ENCODE measurements around the gene LGALS14.

- TF ChIP-seq SP1 (IDR thresholded peaks at IDR 0.05; ENCODE audit: low read depth) (no peak), POLR2A (IDR thresholded peaks at IDR 0.05; ENCODE audit: borderline replicate concordance, extremely low read depth, insufficient read depth, insufficient read length) (no peak), ELF1 (IDR thresholded peaks at IDR 0.05; ENCODE audit: borderline replicate concordance, low read depth) (no peak), ZNF274 (IDR thresholded peaks at IDR 0.05; ENCODE audit: low read depth, low read length) (no peak)
- TF ChIP-seq, protein P1, sequence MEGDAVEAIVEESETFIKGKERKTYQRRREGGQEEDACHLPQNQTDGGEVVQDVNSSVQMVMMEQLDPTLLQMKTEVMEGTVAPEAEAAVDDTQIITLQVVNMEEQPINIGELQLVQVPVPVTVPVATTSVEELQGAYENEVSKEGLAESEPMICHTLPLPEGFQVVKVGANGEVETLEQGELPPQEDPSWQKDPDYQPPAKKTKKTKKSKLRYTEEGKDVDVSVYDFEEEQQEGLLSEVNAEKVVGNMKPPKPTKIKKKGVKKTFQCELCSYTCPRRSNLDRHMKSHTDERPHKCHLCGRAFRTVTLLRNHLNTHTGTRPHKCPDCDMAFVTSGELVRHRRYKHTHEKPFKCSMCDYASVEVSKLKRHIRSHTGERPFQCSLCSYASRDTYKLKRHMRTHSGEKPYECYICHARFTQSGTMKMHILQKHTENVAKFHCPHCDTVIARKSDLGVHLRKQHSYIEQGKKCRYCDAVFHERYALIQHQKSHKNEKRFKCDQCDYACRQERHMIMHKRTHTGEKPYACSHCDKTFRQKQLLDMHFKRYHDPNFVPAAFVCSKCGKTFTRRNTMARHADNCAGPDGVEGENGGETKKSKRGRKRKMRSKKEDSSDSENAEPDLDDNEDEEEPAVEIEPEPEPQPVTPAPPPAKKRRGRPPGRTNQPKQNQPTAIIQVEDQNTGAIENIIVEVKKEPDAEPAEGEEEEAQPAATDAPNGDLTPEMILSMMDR (IDR thresholded peaks at IDR 0.05 in 2 of 3, conservative IDR thresholded peaks at IDR 0.05 in 1 of 3; ENCODE audit: borderline replicate concordance in 1 of 3, insufficient read depth in 1 of 3, low read depth in 2 of 3, low read length in 2 of 3) = no peak
Observed at GRCh38 chr19:39701291-39701690, 3.0 kb upstream of the LGALS14 start.
